Lower leg skin (tissue), 3 donors: ENCODE results near the gene ZNF384.

Source experiments
- POLR2A ChIP-seq, 2 donors: fragments of 450-650 bp; IDR thresholded peaks; one replicate each; pipeline ENCODE4 v1.6.1; 2016 to 2017; ENCODE audit warnings: antibody characterized with exemption in 2 of 2, mild to moderate bottlenecking in 1 of 2, moderate library complexity in 1 of 2
- TF ChIP-seq, protein P1 (sequence below), 3 donors: fragments of 450-650 bp; IDR thresholded peaks; one replicate each; pipeline ENCODE4 v1.5.1; 2016; ENCODE audit warnings: antibody characterized with exemption in 3 of 3, mild to moderate bottlenecking in 3 of 3, moderate library complexity in 2 of 3

DNA sequence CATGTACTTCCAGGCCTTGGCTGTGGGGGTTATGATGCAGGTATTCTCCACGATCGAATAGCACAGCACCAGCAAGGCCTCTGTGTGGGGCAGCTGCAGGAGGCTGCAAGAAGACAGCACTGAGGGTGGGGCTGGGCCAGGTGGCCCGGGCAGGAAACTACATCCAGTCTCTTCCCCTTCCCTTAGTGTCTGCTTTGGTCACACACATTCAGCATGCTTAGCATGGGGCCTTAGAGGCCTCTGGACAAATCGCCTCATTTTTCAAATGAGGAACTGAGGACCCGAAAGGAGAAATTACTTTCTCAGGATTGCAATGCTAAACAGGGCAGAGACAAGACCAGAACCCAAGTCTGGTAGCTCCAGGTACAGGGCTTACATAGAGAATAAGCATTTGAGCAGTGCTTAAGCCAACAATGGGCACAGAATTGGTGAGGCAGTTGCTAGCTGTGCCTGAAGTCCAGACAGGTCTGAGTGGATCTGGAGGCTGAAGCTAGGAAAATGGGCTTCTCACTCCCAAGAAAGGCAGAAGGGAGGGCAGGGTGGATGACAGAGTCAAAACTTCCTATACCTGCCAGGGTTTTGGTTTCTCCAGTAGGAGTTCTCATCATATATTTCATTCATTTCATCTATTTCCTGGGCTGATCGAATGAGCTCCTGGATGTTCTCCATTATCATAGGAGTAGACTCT is 45.5 kb downstream of the ZNF384 start:
- TF ChIP-seq, protein P1, sequence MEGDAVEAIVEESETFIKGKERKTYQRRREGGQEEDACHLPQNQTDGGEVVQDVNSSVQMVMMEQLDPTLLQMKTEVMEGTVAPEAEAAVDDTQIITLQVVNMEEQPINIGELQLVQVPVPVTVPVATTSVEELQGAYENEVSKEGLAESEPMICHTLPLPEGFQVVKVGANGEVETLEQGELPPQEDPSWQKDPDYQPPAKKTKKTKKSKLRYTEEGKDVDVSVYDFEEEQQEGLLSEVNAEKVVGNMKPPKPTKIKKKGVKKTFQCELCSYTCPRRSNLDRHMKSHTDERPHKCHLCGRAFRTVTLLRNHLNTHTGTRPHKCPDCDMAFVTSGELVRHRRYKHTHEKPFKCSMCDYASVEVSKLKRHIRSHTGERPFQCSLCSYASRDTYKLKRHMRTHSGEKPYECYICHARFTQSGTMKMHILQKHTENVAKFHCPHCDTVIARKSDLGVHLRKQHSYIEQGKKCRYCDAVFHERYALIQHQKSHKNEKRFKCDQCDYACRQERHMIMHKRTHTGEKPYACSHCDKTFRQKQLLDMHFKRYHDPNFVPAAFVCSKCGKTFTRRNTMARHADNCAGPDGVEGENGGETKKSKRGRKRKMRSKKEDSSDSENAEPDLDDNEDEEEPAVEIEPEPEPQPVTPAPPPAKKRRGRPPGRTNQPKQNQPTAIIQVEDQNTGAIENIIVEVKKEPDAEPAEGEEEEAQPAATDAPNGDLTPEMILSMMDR (IDR thresholded peaks at IDR 0.05): no peak
- TF ChIP-seq POLR2A (IDR thresholded peaks at IDR 0.05): no peak
